ENCODE results near the gene OPRM1. TPM values are rescaled to one million over a fixed set of nuclear protein-coding genes. Genes with fewer than 3 reads are reported as not detected.

Gene OPRM1
- total and polyA plus RNA-seq, 9 donors = not detected

DNA sequence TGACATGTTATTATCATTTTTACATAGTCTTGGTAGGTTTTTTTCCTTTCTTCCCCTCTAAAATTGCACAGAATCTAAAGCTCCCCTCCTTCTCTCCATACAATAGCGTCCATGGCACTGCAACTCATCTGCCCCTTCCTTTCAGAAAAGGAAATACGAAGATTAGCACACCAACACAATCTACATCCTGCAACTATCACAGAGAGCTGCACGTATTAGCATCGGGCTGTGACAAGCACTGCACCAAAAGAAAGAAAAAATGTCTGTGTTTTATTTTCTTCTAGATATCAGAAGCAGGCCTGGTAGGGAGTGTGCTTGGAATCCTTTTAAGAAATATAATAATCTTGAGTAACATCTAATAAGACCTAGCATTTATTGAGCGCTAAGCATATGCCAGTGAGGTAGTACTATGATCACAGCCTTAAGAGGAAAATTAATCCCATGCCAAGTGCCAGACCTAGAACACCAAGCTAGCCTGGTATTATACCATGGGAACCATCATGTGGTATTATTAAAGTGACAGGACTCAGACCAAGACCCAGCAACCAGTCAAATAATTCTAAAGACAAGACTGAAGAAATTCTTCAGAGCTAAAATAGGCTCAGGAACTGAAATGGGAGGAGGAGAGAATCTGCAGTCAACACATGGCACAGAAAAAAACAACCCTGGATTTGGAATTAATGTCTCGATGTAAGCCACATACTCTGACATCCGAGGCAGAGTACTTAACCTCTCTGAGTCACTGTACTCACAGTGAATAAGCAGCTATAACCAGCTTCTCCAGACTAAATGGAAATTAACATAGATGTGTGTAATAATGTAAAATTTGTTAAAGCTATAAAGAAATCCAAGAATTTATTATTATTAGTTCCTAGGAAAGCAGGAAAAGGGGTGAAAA is 193.2 kb downstream of the OPRM1 start:
- WGBS, 3 donors = 68 to 78% (median 74%) methylated on average over 7 of the region's 7 CpGs

DNA sequence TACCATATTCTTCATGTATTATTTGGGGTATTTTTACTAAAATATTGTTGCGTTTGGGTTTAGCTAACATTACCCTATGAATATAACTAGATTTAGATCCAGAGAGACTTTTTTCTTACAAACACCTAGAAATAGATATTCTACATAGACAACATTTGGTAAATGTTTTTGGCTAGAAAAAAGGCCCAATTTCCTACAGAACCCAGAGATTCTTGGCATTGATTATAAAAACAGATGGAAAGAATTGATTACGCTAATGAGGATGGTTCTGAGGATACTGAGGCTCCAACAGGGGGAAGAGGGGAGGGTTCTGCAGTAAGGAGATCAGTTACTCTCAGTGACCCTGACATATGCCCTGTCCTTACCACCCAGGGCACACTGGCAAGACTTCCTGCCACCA is 194.3 kb downstream of the OPRM1 start:
- WGBS, 3 donors = 91 to 96% (median 94%) methylated on average over 2 of the region's 2 CpGs
- H3K36me3 ChIP-seq = no peaks in the 10 kb centered on the region
- TF ChIP-seq, protein P1, sequence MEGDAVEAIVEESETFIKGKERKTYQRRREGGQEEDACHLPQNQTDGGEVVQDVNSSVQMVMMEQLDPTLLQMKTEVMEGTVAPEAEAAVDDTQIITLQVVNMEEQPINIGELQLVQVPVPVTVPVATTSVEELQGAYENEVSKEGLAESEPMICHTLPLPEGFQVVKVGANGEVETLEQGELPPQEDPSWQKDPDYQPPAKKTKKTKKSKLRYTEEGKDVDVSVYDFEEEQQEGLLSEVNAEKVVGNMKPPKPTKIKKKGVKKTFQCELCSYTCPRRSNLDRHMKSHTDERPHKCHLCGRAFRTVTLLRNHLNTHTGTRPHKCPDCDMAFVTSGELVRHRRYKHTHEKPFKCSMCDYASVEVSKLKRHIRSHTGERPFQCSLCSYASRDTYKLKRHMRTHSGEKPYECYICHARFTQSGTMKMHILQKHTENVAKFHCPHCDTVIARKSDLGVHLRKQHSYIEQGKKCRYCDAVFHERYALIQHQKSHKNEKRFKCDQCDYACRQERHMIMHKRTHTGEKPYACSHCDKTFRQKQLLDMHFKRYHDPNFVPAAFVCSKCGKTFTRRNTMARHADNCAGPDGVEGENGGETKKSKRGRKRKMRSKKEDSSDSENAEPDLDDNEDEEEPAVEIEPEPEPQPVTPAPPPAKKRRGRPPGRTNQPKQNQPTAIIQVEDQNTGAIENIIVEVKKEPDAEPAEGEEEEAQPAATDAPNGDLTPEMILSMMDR (IDR thresholded peaks at IDR 0.05) = no peak
- no peak for TF ChIP-seq POLR2A (IDR thresholded peaks at IDR 0.05)
- TF ChIP-seq EP300 (IDR thresholded peaks at IDR 0.05) = no peak

More for the DNA sequence above, 193.2 kb downstream of the OPRM1 start:
- Histone ChIP-seq H3K9me3 (no peaks in the 10 kb centered on the region), H3K36me3 (no peaks in the 10 kb centered on the region), H3K27ac (no peak overlapping the region), H3K27me3 (no peaks in the 10 kb centered on the region), H3K4me3 (no peak overlapping the region), H3K4me1 (ENCODE audit: insufficient read depth) (no peaks in the 10 kb centered on the region)
- TF ChIP-seq, protein P1 (IDR thresholded peaks at IDR 0.05) = no peak
- no peak for DNase-seq
- intact Hi-C loops (cut with DNase I) = no loop called here

DNA sequence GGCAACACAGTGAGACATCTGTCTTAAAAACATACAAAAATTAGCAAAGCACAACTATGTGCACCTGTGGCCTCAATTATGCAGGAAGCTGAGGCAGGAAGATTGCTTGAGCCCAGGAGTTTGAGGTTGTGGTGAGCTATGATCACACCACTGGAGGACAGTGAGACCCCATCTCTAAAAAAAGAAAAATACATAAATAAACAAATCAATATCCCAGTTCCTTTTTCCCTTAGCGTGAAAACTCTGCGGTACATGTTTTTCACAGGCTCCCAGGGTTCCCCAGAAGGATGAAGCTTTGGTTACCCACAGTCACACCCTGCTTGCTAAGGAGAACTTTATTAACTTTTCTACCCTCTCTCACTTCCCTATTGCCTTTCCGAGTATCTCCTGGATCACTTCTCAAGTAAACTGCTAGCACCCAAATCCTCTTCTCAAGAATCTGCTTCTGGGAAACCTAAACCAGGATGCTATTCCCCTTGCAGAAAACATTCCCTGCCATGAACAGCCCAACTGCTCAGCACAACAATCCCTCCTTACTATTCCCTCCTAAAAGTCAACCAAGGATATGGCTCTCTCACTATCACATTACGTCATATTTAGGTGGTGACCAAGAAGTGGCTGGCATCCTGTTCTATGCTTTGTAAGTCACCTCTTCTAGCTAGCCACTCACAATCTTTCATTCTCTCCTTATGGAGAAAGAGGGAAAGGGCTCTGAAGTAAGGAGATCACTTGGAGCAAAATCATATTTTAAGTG is 195.2 kb downstream of the OPRM1 start:
- no peak for DNase-seq
- no peaks in the 10 kb centered on the region for H3K4me1 ChIP-seq (ENCODE audit: insufficient read depth)
- no peaks in the 10 kb centered on the region for H3K9me3 ChIP-seq
- intact Hi-C loops (cut with DNase I) = no loop called here
- H3K27ac ChIP-seq = no peak overlapping the region
- TF ChIP-seq POLR2A (IDR thresholded peaks at IDR 0.05) = no peak
- no peak for TF ChIP-seq EP300 (IDR thresholded peaks at IDR 0.05)
- TF ChIP-seq, protein P1 (IDR thresholded peaks at IDR 0.05) = no peak
- no peaks in the 10 kb centered on the region for H3K36me3 ChIP-seq
- no peaks in the 10 kb centered on the region for H3K27me3 ChIP-seq
- 94 to 98% (median 97%) methylated on average over 4 of the region's 4 CpGs for WGBS, 3 donors
- H3K4me3 ChIP-seq = no peak overlapping the region

More for the DNA sequence above, 194.3 kb downstream of the OPRM1 start:
- Histone ChIP-seq H3K4me3 (no peak overlapping the region), H3K27me3 (no peaks in the 10 kb centered on the region), H3K27ac (no peak overlapping the region), H3K4me1 (ENCODE audit: insufficient read depth) (no peaks in the 10 kb centered on the region), H3K9me3 (no peaks in the 10 kb centered on the region)
- intact Hi-C loops (cut with DNase I) = no loop called here
- DNase-seq = no peak

DNA sequence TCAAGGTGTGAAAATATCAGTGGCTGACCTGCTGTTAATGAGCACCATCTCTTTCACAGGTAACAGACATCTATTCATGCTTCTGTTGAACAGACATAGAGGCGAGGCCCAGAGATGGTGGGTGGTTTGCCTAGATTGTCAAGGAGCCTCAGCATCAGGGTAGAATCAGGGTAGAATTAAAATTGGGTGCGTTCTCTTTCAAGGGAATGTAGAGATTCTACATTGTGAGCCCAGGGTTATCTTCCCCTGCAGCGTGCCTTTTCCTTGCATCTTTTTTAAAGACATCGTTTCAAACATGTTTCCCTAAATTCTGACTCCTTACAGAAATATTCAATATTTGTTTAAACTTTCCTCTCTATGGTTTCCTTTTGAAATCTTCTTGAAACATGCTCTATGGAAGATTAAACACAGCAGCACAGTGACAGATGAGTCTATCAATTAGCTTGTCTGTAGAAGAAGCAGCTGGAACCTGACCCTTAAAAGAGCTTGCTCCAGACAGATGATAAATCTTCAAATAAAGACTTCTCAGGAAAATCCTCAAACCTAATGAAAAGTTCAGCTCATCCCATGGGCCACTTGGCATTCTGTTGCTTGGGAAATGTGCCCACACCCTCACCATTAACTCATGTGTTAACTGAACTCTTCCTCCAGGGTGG is 197.7 kb downstream of the OPRM1 start:
- intact Hi-C loops (cut with DNase I) = no loop called here
- TF ChIP-seq POLR2A (IDR thresholded peaks at IDR 0.05) = no peak
- TF ChIP-seq, protein P1 (IDR thresholded peaks at IDR 0.05) = no peak
- Histone ChIP-seq H3K4me3 (no peak overlapping the region), H3K27ac (no peak overlapping the region), H3K36me3 (no peaks in the 10 kb centered on the region), H3K27me3 (no peaks in the 10 kb centered on the region), H3K4me1 (ENCODE audit: insufficient read depth) (no peaks in the 10 kb centered on the region), H3K9me3 (no peaks in the 10 kb centered on the region)
- DNase-seq = no peak
- 38 to 52% (median 45%) methylated on average over 4 of the region's 4 CpGs for WGBS, 3 donors

Measured in ovary (tissue), 9 donors.